Mesothelial cell of epicardium (in vitro differentiated cells): ENCODE data around the gene NLRP13. TPM values are rescaled to one million over a fixed set of nuclear protein-coding genes. Genes with fewer than 3 reads are reported as not detected.

Experiments
- DNase-seq, 2 experiments: peaks; one replicate each; pipeline ENCODE4 v3.0.0; 2021; ENCODE audit warnings: low spot score in 2 of 2; ENCODE audit not compliant: unreplicated experiment in 2 of 2
- H3K27ac Mint-ChIP-seq: 2 replicates; pipeline ENCODE4 v1.8.0; 2021; ENCODE audit warnings: mixed read lengths
- H3K27me3 Mint-ChIP-seq: 2 replicates; pipeline ENCODE4 v1.8.0; 2021; ENCODE audit warnings: low read depth, mixed read lengths
- H3K36me3 Mint-ChIP-seq: 2 replicates; pipeline ENCODE4 v1.8.0; 2021; ENCODE audit warnings: mixed read lengths
- H3K4me1 Mint-ChIP-seq: 2 replicates; pipeline ENCODE4 v1.8.0; 2021; ENCODE audit warnings: mixed read lengths
- H3K4me3 Mint-ChIP-seq: 2 replicates; pipeline ENCODE4 v1.8.0; 2021; ENCODE audit warnings: mild to moderate bottlenecking, moderate library complexity, mixed read lengths
- H3K9me3 Mint-ChIP-seq: 2 replicates; pipeline ENCODE4 v1.8.0; 2021; ENCODE audit warnings: mixed read lengths
- total RNA-seq: library from RNA; stranded (reverse); gene quantifications from 3 replicates; pipeline ENCODE4 v1.2.1, GENCODE V29; 2021
- TF ChIP-seq, protein P1 (sequence below): fragments of 200-600 bp; sonication (generic); IDR thresholded peaks from one replicate; pipeline ENCODE4 v1.5.0; 2021; ENCODE audit warnings: antibody characterized with exemption; ENCODE audit not compliant: unreplicated experiment

NLRP13 gene
- total RNA-seq, 1 donor from 2014 or later = not detected

DNA sequence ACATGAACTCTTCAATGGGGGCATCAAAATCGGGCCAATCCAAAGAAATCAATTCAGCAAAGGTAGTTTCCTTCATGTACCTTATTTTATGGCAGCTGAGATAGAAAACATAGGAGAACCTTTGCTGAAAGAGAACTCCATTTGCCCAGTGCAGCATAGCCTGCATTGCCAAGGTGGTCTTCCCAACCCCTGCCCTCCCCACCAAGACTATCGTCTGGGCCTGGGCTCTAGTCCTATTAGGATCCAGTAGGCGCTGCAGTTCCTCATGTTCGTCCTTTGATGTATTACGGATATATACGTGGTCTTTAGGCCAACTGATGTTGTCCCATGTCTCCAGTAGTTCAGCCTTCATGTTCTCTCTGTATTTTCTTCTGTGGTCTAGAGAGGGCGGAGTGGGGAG is 19.2 kb downstream of the NLRP13 start:
- DNase-seq = no peak
- H3K27me3 Mint-ChIP-seq = no peaks in the 10 kb centered on the region
- peaks cover 89% of the 10 kb centered on the region for H3K9me3 Mint-ChIP-seq
- H3K4me1 Mint-ChIP-seq = no peaks in the 10 kb centered on the region
- no peak overlapping the region for H3K27ac Mint-ChIP-seq
- TF ChIP-seq, protein P1, sequence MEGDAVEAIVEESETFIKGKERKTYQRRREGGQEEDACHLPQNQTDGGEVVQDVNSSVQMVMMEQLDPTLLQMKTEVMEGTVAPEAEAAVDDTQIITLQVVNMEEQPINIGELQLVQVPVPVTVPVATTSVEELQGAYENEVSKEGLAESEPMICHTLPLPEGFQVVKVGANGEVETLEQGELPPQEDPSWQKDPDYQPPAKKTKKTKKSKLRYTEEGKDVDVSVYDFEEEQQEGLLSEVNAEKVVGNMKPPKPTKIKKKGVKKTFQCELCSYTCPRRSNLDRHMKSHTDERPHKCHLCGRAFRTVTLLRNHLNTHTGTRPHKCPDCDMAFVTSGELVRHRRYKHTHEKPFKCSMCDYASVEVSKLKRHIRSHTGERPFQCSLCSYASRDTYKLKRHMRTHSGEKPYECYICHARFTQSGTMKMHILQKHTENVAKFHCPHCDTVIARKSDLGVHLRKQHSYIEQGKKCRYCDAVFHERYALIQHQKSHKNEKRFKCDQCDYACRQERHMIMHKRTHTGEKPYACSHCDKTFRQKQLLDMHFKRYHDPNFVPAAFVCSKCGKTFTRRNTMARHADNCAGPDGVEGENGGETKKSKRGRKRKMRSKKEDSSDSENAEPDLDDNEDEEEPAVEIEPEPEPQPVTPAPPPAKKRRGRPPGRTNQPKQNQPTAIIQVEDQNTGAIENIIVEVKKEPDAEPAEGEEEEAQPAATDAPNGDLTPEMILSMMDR = no peak
- H3K4me3 Mint-ChIP-seq = no peak overlapping the region
- peaks cover 2% of the 10 kb centered on the region for H3K36me3 Mint-ChIP-seq

DNA sequence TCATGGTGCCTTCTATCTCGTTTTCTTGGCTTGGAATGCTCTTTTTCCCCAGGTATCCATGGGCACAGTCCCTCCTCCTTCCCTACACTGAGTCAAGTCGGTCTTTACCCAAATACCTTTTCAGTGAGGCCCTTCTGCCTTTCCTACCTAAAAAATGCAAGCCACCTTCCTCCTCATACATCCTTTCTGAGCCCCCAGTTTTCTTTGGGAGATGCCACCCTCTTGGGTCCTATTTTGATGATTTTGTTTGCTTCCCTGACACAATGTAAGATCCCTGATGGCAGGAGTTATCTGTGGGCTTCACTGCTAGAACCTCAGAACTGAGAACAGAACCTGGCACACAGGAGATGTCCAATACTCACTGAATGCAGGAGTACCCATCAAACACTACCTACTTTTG is 22.3 kb downstream of the NLRP13 start:
- Mint-ChIP-seq H3K36me3 (no peaks in the 10 kb centered on the region), H3K4me3 (no peak overlapping the region), H3K9me3 (peaks cover 76% of the 10 kb centered on the region), H3K4me1 (no peaks in the 10 kb centered on the region), H3K27me3 (no peaks in the 10 kb centered on the region), H3K27ac (no peak overlapping the region)
- TF ChIP-seq, protein P1 = no peak
- DNase-seq = no peak

DNA sequence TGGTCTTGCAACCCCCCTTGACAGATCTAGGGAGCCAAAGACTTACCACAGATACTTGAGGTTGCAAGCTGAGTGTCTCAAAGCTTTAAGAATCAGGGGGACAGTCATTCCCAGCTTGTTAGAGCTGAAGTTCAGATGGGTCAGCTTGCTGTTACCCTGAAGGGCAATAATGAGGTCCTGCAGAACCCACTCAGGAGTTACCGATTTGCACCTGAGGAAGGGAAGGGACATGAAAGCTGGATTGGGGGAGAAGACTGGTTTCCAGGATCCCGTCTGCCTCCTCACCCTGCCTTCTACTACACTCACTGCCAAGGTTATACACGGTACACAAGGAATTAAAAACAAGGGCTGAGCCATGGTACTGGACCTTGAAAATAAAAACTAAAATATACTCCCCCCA is 24.4 kb downstream of the NLRP13 start:
- TF ChIP-seq, protein P1 = no peak
- peaks cover 74% of the 10 kb centered on the region for H3K9me3 Mint-ChIP-seq

DNA sequence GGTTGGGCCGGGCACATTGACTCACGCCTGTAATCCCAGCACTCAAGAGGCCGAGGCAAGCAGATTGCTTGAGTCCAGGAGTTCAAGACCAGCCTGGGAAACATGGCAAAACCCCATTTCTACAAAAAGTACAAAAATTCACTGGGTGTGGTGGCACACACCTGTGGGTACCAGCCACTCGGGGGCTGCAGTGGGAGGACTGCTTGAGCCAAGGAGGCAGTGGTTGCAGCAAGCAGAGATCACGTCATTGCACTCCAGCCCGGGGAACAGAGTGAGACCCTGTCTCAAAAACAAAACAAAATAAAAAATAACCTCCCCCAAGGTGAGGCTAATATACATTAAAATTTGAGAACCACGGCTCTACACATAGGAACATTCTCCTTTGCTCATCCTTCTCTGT is 24.9 kb downstream of the NLRP13 start:
- DNase-seq = no peak
- no peaks in the 10 kb centered on the region for H3K27me3 Mint-ChIP-seq
- TF ChIP-seq, protein P1 = no peak
- no peaks in the 10 kb centered on the region for H3K4me1 Mint-ChIP-seq
- H3K27ac Mint-ChIP-seq = no peak overlapping the region
- H3K9me3 Mint-ChIP-seq = peaks cover 70% of the 10 kb centered on the region
- no peak overlapping the region for H3K4me3 Mint-ChIP-seq
- no peaks in the 10 kb centered on the region for H3K36me3 Mint-ChIP-seq

More for the DNA sequence above, 24.4 kb downstream of the NLRP13 start:
- H3K27me3 Mint-ChIP-seq = no peaks in the 10 kb centered on the region
- H3K36me3 Mint-ChIP-seq = no peaks in the 10 kb centered on the region
- H3K27ac Mint-ChIP-seq = no peak overlapping the region
- no peak overlapping the region for H3K4me3 Mint-ChIP-seq
- H3K4me1 Mint-ChIP-seq = no peaks in the 10 kb centered on the region
- DNase-seq = no peak

DNA sequence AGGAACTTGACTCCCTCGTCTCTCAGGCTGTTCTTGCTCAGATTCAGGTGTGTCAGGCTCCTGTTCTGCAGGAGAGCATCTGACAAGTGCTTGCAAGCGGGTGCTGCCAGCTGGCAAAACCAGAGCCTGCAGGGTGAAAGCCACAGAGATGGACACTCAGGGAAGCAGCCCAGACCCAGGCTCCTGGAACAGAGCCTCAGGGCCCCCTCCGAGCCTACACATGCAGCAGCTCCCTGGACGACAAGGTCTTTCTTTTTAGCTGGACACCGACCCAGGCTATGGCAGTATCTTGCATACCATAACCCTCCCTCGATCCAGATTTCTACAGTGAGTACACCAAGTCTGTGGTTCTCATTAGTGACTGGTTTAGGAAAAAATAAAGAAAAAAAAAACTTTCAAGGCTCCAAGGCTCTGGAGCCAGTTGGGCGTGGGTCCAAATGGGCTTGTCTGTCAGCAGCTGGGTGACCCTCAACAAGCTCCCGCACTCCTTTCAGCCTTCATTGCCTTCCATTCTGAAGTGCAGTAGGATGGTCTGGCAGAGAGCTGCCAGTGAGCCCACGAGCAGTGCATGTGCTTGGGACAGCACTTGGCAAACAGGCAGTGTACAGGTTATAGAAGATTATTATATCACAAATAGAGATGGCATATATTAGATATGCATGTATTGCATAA is 29.9 kb downstream of the NLRP13 start:
- H3K36me3 Mint-ChIP-seq = peaks cover 3% of the 10 kb centered on the region
- H3K27me3 Mint-ChIP-seq = no peaks in the 10 kb centered on the region
- no peaks in the 10 kb centered on the region for H3K4me1 Mint-ChIP-seq
- no peak for DNase-seq
- TF ChIP-seq, protein P1 = no peak
- H3K27ac Mint-ChIP-seq = no peak overlapping the region
- H3K9me3 Mint-ChIP-seq = peaks cover 53% of the 10 kb centered on the region
- no peak overlapping the region for H3K4me3 Mint-ChIP-seq
